ENCODE data around the gene SLC15A5. TPM values are rescaled to one million over a fixed set of nuclear protein-coding genes. Genes with fewer than 3 reads are reported as not detected.

The SLC15A5 gene
- total and polyA plus RNA-seq, 4 donors = not detected

DNA sequence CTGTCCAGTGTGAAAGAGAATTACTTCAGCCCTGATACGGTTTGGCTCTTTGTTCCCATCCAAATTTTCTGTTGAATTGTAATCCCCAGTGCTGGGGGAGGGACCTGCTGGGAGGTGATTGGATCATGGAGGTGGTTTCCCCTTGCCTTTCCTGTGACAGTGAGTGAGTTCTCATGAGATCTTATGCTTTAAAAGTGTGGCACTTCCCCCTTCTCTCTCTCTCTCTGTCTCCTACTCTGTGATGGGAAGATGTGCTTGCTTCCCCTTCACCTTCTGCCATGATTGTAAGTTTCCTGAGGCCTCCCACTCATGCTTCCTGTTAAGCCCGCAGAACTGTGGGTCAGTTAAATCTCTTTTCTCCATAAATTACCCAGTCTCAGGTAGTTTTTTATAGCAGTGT is 5.5 kb upstream of the SLC15A5 start:
- no peaks in the 10 kb centered on the region for H3K27me3 ChIP-seq (ENCODE audit: control insufficient read depth in 3 of 3, insufficient read depth in 3 of 3, low read length in 2 of 3)
- 56 to 69% methylated on average over 2 of the region's 2 CpGs for WGBS, 2 donors
- no peak for DNase-seq
- no peaks in the 10 kb centered on the region for H3K36me3 ChIP-seq (ENCODE audit: control insufficient read depth in 4 of 4, insufficient read depth in 4 of 4, low read length in 4 of 4)
- H3K9ac ChIP-seq (ENCODE audit: insufficient read depth in 1 of 2, low read length in 2 of 2) = no peak overlapping the region
- ATAC-seq (ENCODE audit: insufficient read depth, low FRiP score) = no peak
- H3K27ac ChIP-seq (ENCODE audit: low read depth in 1 of 2, low read length in 1 of 2) = no peak overlapping the region
- TF ChIP-seq, protein P1, sequence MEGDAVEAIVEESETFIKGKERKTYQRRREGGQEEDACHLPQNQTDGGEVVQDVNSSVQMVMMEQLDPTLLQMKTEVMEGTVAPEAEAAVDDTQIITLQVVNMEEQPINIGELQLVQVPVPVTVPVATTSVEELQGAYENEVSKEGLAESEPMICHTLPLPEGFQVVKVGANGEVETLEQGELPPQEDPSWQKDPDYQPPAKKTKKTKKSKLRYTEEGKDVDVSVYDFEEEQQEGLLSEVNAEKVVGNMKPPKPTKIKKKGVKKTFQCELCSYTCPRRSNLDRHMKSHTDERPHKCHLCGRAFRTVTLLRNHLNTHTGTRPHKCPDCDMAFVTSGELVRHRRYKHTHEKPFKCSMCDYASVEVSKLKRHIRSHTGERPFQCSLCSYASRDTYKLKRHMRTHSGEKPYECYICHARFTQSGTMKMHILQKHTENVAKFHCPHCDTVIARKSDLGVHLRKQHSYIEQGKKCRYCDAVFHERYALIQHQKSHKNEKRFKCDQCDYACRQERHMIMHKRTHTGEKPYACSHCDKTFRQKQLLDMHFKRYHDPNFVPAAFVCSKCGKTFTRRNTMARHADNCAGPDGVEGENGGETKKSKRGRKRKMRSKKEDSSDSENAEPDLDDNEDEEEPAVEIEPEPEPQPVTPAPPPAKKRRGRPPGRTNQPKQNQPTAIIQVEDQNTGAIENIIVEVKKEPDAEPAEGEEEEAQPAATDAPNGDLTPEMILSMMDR (IDR thresholded peaks at IDR 0.05; ENCODE audit: control extremely low read depth, extremely low read depth) = no peak
- H3K4me1 ChIP-seq (ENCODE audit: control insufficient read depth in 5 of 5, insufficient read depth in 5 of 5, low read length in 5 of 5) = no peaks in the 10 kb centered on the region
- H3K4me3 ChIP-seq = no peak overlapping the region
- no peaks in the 10 kb centered on the region for H3K9me3 ChIP-seq (ENCODE audit: control insufficient read depth in 4 of 4, insufficient read depth in 3 of 4, low read length in 3 of 4)

GRCh38 chr12:16282081-16282480 is 4.6 kb upstream of the SLC15A5 start:
- H3K9ac ChIP-seq (ENCODE audit: insufficient read depth in 1 of 2, low read length in 2 of 2) = no peak overlapping the region
- 84 to 96% methylated on average over 2 of the region's 2 CpGs for WGBS, 2 donors
- no peaks in the 10 kb centered on the region for H3K4me1 ChIP-seq (ENCODE audit: control insufficient read depth in 5 of 5, insufficient read depth in 5 of 5, low read length in 5 of 5)

GRCh38 chr12:16281157-16281556 is 3.7 kb upstream of the SLC15A5 start:
- DNase-seq = no peak
- H3K4me1 ChIP-seq (ENCODE audit: control insufficient read depth in 5 of 5, insufficient read depth in 5 of 5, low read length in 5 of 5) = no peaks in the 10 kb centered on the region
- TF ChIP-seq, protein P1 (IDR thresholded peaks at IDR 0.05; ENCODE audit: control extremely low read depth, extremely low read depth) = no peak
- no peak for ATAC-seq (ENCODE audit: insufficient read depth, low FRiP score)
- H3K27me3 ChIP-seq (ENCODE audit: control insufficient read depth in 3 of 3, insufficient read depth in 3 of 3, low read length in 2 of 3) = no peaks in the 10 kb centered on the region
- no peak overlapping the region for H3K27ac ChIP-seq (ENCODE audit: low read depth in 1 of 2, low read length in 1 of 2)
- no peaks in the 10 kb centered on the region for H3K36me3 ChIP-seq (ENCODE audit: control insufficient read depth in 4 of 4, insufficient read depth in 4 of 4, low read length in 4 of 4)
- no peak overlapping the region for H3K9ac ChIP-seq (ENCODE audit: insufficient read depth in 1 of 2, low read length in 2 of 2)
- H3K9me3 ChIP-seq (ENCODE audit: control insufficient read depth in 4 of 4, insufficient read depth in 3 of 4, low read length in 3 of 4) = no peaks in the 10 kb centered on the region
- H3K4me3 ChIP-seq = no peak overlapping the region
- 82 to 83% methylated on average over 3 of the region's 3 CpGs for WGBS, 2 donors

More at GRCh38 chr12:16282081-16282480, 4.6 kb upstream of the SLC15A5 start:
- Histone ChIP-seq H3K36me3 (ENCODE audit: control insufficient read depth in 4 of 4, insufficient read depth in 4 of 4, low read length in 4 of 4) (no peaks in the 10 kb centered on the region), H3K4me3 (no peak overlapping the region), H3K27ac (ENCODE audit: low read depth in 1 of 2, low read length in 1 of 2) (no peak overlapping the region), H3K27me3 (ENCODE audit: control insufficient read depth in 3 of 3, insufficient read depth in 3 of 3, low read length in 2 of 3) (no peaks in the 10 kb centered on the region), H3K9me3 (ENCODE audit: control insufficient read depth in 4 of 4, insufficient read depth in 3 of 4, low read length in 3 of 4) (no peaks in the 10 kb centered on the region)
- TF ChIP-seq, protein P1 (IDR thresholded peaks at IDR 0.05; ENCODE audit: control extremely low read depth, extremely low read depth) = no peak
- DNase-seq = no peak
- ATAC-seq (ENCODE audit: insufficient read depth, low FRiP score) = no peak

GRCh38 chr12:16272222-16272621 is 5.3 kb downstream of the SLC15A5 start:
- Histone ChIP-seq H3K4me1 (ENCODE audit: control insufficient read depth in 5 of 5, insufficient read depth in 5 of 5, low read length in 5 of 5) (no peaks in the 10 kb centered on the region), H3K4me3 (no peak overlapping the region), H3K36me3 (ENCODE audit: control insufficient read depth in 4 of 4, insufficient read depth in 4 of 4, low read length in 4 of 4) (no peaks in the 10 kb centered on the region), H3K27ac (ENCODE audit: low read depth in 1 of 2, low read length in 1 of 2) (no peak overlapping the region), H3K9me3 (ENCODE audit: control insufficient read depth in 4 of 4, insufficient read depth in 3 of 4, low read length in 3 of 4) (no peaks in the 10 kb centered on the region), H3K27me3 (ENCODE audit: control insufficient read depth in 3 of 3, insufficient read depth in 3 of 3, low read length in 2 of 3) (no peaks in the 10 kb centered on the region), H3K9ac (ENCODE audit: insufficient read depth in 1 of 2, low read length in 2 of 2) (no peak overlapping the region)
- TF ChIP-seq, protein P1 (IDR thresholded peaks at IDR 0.05; ENCODE audit: control extremely low read depth, extremely low read depth) = no peak
- ATAC-seq (ENCODE audit: insufficient read depth, low FRiP score) = no peak
- no peak for DNase-seq
- 66 to 73% methylated on average over 3 of the region's 3 CpGs for WGBS, 2 donors

Measured in lung (tissue), 12 donors.